ENCODE data around the gene RTKN. TPM values are rescaled to one million over a fixed set of nuclear protein-coding genes. Genes with fewer than 3 reads are reported as not detected.

The RTKN gene
- total RNA-seq, 1 experiment from 2014 or later = 94.0 TPM

DNA sequence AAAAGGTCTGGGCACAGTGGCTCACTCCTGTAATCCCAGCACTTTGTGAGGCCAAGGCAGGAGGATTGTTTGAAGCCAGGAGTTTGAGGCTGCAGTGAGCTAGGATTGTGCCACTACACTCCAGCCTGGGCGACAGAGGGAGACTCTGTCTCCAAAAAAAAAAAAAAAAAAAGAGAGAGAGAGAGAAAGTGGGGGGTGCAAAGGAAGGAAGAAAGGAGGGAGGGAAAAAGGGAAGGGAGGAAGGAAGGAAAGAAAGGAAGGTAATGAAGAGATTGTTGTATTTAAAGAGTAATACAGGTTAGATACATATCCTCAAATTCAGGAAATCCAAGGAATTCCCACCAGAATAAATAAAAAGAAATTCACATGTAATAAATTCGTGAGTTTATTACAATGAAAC is 39.8 kb downstream of the RTKN start:
- POLR2A ChIA-PET = interaction anchor here (0.6 to 1.8 kb wide), 4 partner anchors 10 to 260 kb away, joined by 3 to 6 read pairs (median 4); no protein-coding TSS in a partner anchor
- H3K4me2 ChIP-seq (ENCODE audit: low read length) = no peak overlapping the region
- CTCF ChIA-PET = interaction anchor here (0.9 to 1.5 kb wide), 3 partner anchors 11 to 67 kb away, joined by 3 to 5 read pairs (median 4); no protein-coding TSS in a partner anchor
- H3K79me2 ChIP-seq (ENCODE audit: insufficient read depth, low read length) = no peaks in the 10 kb centered on the region
- no peak overlapping the region for H3K27ac ChIP-seq (ENCODE audit: low read depth, low read length)
- no peak overlapping the region for H2AFZ ChIP-seq (ENCODE audit: low read depth, low read length, poor library complexity, severe bottlenecking)
- RAD21 ChIA-PET (ENCODE audit: low non-redundant PET in 1 of 2, low total read pairs in 2 of 2, uncharacterized antibody in 2 of 2, unreplicated experiment in 2 of 2) = interaction anchor here in 1 of 2 experiments (0.8 kb wide), 1 partner anchor 67 kb away, joined by 9 read pairs; no protein-coding TSS in a partner anchor
- DNase-seq (ENCODE audit: low read depth, low spot score) (no peak), ATAC-seq (no peak)
- no peak overlapping the region for H3K4me3 ChIP-seq (replicated peaks in 1 of 2; ENCODE audit: low read depth in 1 of 2, low read length in 2 of 2)
- H3K4me1 ChIP-seq (ENCODE audit: control insufficient read depth in 1 of 2, insufficient read depth in 2 of 2, low read length in 2 of 2) = peaks cover 0 to 15% of the 10 kb centered on the region in 2 experiments; a peak in 2 of 4 replicates
- H3K9me3 ChIP-seq (ENCODE audit: control insufficient read depth in 1 of 2, insufficient read depth in 1 of 2, low read depth in 1 of 2, low read length in 2 of 2) = no peaks in the 10 kb centered on the region
- H3K27me3 ChIP-seq (ENCODE audit: insufficient read depth, low read length) = no peaks in the 10 kb centered on the region
- no peak overlapping the region for H3K9ac ChIP-seq (ENCODE audit: low read length)
- no peaks in the 10 kb centered on the region for H3K36me3 ChIP-seq (ENCODE audit: control insufficient read depth in 1 of 2, insufficient read depth in 2 of 2, low read length in 2 of 2)
- H3K9me2 ChIP-seq (ENCODE audit: insufficient read depth) = no peaks in the 10 kb centered on the region
- intact Hi-C loops (cut with micrococcal nuclease) = loop anchor here (5.0 kb wide), 1 partner anchor 150 kb away; no protein-coding TSS in a partner anchor
- no peak for TF ChIP-seq ELF1 (IDR thresholded peaks at IDR 0.05; ENCODE audit: borderline replicate concordance, low read depth)
- TF ChIP-seq TCF7L2 (IDR thresholded peaks at IDR 0.05; ENCODE audit: borderline replicate concordance, extremely low read depth, insufficient read depth, insufficient read length) = no peak
- no peak for TF ChIP-seq EGR1 (IDR thresholded peaks at IDR 0.05; ENCODE audit: low read depth)
- TF ChIP-seq SIN3A (IDR thresholded peaks at IDR 0.05; ENCODE audit: low read depth) = no peak
- TF ChIP-seq, protein P1, sequence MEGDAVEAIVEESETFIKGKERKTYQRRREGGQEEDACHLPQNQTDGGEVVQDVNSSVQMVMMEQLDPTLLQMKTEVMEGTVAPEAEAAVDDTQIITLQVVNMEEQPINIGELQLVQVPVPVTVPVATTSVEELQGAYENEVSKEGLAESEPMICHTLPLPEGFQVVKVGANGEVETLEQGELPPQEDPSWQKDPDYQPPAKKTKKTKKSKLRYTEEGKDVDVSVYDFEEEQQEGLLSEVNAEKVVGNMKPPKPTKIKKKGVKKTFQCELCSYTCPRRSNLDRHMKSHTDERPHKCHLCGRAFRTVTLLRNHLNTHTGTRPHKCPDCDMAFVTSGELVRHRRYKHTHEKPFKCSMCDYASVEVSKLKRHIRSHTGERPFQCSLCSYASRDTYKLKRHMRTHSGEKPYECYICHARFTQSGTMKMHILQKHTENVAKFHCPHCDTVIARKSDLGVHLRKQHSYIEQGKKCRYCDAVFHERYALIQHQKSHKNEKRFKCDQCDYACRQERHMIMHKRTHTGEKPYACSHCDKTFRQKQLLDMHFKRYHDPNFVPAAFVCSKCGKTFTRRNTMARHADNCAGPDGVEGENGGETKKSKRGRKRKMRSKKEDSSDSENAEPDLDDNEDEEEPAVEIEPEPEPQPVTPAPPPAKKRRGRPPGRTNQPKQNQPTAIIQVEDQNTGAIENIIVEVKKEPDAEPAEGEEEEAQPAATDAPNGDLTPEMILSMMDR (IDR thresholded peaks at IDR 0.05 in 2 of 3, conservative IDR thresholded peaks at IDR 0.05 in 1 of 3; ENCODE audit: borderline replicate concordance in 1 of 3, insufficient read depth in 1 of 3, low read depth in 2 of 3, low read length in 2 of 3) = no peak
- no peak for TF ChIP-seq ZFX (IDR thresholded peaks at IDR 0.05)
- TF ChIP-seq POLR2AphosphoS5 (IDR thresholded peaks at IDR 0.05; ENCODE audit: low read depth, low read length) = no peak
- TF ChIP-seq, protein P2, sequence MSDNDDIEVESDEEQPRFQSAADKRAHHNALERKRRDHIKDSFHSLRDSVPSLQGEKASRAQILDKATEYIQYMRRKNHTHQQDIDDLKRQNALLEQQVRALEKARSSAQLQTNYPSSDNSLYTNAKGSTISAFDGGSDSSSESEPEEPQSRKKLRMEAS (IDR thresholded peaks at IDR 0.05) = no peak
- TF ChIP-seq SP1 (IDR thresholded peaks at IDR 0.05; ENCODE audit: low read depth) = no peak
- TF ChIP-seq SRF (IDR thresholded peaks at IDR 0.05; ENCODE audit: low read depth) = no peak
- no peak for TF ChIP-seq POLR2A (IDR thresholded peaks at IDR 0.05; ENCODE audit: borderline replicate concordance, extremely low read depth, insufficient read depth, insufficient read length)
- TF ChIP-seq, protein P3, sequence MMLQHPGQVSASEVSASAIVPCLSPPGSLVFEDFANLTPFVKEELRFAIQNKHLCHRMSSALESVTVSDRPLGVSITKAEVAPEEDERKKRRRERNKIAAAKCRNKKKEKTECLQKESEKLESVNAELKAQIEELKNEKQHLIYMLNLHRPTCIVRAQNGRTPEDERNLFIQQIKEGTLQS (IDR thresholded peaks at IDR 0.05) = no peak
- TF ChIP-seq JUND (IDR thresholded peaks at IDR 0.05) = no peak
- TF ChIP-seq EZH2 (IDR thresholded peaks at IDR 0.05) = no peak
- TF ChIP-seq CBX3 (IDR thresholded peaks at IDR 0.05; ENCODE audit: low read depth) = no peak
- no peak for TF ChIP-seq EZH2phosphoT487 (IDR thresholded peaks at IDR 0.05; ENCODE audit: borderline replicate concordance)
- TF ChIP-seq, protein P4, sequence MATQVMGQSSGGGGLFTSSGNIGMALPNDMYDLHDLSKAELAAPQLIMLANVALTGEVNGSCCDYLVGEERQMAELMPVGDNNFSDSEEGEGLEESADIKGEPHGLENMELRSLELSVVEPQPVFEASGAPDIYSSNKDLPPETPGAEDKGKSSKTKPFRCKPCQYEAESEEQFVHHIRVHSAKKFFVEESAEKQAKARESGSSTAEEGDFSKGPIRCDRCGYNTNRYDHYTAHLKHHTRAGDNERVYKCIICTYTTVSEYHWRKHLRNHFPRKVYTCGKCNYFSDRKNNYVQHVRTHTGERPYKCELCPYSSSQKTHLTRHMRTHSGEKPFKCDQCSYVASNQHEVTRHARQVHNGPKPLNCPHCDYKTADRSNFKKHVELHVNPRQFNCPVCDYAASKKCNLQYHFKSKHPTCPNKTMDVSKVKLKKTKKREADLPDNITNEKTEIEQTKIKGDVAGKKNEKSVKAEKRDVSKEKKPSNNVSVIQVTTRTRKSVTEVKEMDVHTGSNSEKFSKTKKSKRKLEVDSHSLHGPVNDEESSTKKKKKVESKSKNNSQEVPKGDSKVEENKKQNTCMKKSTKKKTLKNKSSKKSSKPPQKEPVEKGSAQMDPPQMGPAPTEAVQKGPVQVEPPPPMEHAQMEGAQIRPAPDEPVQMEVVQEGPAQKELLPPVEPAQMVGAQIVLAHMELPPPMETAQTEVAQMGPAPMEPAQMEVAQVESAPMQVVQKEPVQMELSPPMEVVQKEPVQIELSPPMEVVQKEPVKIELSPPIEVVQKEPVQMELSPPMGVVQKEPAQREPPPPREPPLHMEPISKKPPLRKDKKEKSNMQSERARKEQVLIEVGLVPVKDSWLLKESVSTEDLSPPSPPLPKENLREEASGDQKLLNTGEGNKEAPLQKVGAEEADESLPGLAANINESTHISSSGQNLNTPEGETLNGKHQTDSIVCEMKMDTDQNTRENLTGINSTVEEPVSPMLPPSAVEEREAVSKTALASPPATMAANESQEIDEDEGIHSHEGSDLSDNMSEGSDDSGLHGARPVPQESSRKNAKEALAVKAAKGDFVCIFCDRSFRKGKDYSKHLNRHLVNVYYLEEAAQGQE (IDR thresholded peaks at IDR 0.05; ENCODE audit: low read depth) = no peak
- TF ChIP-seq CEBPB (IDR thresholded peaks at IDR 0.05; ENCODE audit: low read depth) = no peak
- BruUV-seq (replicated peaks) = no TSS peak
- no peaks in the 10 kb centered on the region for H4K20me1 ChIP-seq (ENCODE audit: insufficient read depth)
